Measurements from ENCODE around the gene GALK2. TPM values are rescaled to one million over a fixed set of nuclear protein-coding genes. Genes with fewer than 3 reads are reported as not detected.

Gene GALK2
- total and polyA plus RNA-seq, 2 of the 8 experiments (the other 6 are each of a cell fraction or from before 2014, with no cell fraction given) = 8.7 to 16.1 TPM

GRCh38 chr15:49235446-49236124, 65.5 kb downstream of the GALK2 start (continued):
- TF ChIP-seq CTCF (IDR thresholded peaks at IDR 0.05; ENCODE audit: control extremely low read depth in 1 of 3, insufficient read depth in 1 of 3, low read depth in 1 of 3, low read length in 3 of 3) = peak in 2 of 3 experiments; percentile 80 to 88; a peak in 3 of 4 replicates

Data from H1 (cell line).